ENCODE data around the gene GLYATL2. TPM values are rescaled to one million over a fixed set of nuclear protein-coding genes. Genes with fewer than 3 reads are reported as not detected.
A peak's percentile ranks its signal among the peaks of the same experiment; 100 is the strongest.

GLYATL2 gene
- total and polyA plus RNA-seq, 2 of the 13 experiments (the other 11 are each of a cell fraction or from before 2014, with no cell fraction given), result not detected

GRCh38 chr11:58880625-58881024, 36.1 kb upstream of the GLYATL2 start (continued):
- TF ChIP-seq, protein P1, sequence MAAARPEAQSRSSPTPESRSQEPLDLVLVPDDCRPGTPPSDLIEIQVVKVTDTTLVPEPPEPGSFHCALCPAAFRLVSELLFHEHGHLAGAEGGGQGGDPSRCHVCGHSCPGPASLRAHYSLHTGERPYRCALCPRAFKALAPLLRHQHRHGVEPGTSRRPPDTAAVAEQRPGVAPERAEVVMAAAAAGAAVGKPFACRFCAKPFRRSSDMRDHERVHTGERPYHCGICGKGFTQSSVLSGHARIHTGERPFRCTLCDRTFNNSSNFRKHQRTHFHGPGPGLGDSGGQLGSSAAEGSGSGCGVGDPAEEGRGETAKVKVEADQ (CRISPR knock-in tag; IDR thresholded peaks at IDR 0.05; ENCODE audit: borderline replicate concordance), result no peak
- TF ChIP-seq MED13 (CRISPR knock-in tag; IDR thresholded peaks at IDR 0.05) (no peak), ZNF792 (CRISPR knock-in tag; IDR thresholded peaks at IDR 0.05) (peak; percentile 86), REST (IDR thresholded peaks at IDR 0.05; ENCODE audit: borderline replicate concordance in 1 of 2, low read depth in 1 of 2, low read length in 2 of 2) (no peak), SOX13 (IDR thresholded peaks at IDR 0.05) (0 out of 2 replicates have a peak, but pooled peaks have one; percentile 26), SOX13 (CRISPR knock-in tag; conservative IDR thresholded peaks at IDR 0.05 in 1 of 2, IDR thresholded peaks at IDR 0.05 in 1 of 2) (peak in 1 of 2 experiments; percentile 82; a peak in 2 of 4 replicates), ZNF704 (CRISPR knock-in tag; IDR thresholded peaks at IDR 0.05; ENCODE audit: borderline replicate concordance) (no peak), ZNF768 (CRISPR knock-in tag; IDR thresholded peaks at IDR 0.05) (no peak), ZNF772 (CRISPR knock-in tag; IDR thresholded peaks at IDR 0.05) (no peak), BRD4 (CRISPR knock-in tag; IDR thresholded peaks at IDR 0.05) (no peak), RFXANK (CRISPR knock-in tag; IDR thresholded peaks at IDR 0.05) (no peak)
- TF ChIP-seq, protein P2, sequence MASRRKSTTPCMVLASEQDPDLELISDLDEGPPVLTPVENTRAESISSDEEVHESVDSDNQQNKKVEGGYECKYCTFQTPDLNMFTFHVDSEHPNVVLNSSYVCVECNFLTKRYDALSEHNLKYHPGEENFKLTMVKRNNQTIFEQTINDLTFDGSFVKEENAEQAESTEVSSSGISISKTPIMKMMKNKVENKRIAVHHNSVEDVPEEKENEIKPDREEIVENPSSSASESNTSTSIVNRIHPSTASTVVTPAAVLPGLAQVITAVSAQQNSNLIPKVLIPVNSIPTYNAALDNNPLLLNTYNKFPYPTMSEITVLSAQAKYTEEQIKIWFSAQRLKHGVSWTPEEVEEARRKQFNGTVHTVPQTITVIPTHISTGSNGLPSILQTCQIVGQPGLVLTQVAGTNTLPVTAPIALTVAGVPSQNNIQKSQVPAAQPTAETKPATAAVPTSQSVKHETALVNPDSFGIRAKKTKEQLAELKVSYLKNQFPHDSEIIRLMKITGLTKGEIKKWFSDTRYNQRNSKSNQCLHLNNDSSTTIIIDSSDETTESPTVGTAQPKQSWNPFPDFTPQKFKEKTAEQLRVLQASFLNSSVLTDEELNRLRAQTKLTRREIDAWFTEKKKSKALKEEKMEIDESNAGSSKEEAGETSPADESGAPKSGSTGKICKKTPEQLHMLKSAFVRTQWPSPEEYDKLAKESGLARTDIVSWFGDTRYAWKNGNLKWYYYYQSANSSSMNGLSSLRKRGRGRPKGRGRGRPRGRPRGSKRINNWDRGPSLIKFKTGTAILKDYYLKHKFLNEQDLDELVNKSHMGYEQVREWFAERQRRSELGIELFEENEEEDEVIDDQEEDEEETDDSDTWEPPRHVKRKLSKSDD (CRISPR knock-in tag; IDR thresholded peaks at IDR 0.05; ENCODE audit: low read depth), result no peak
- TF ChIP-seq, protein P3, sequence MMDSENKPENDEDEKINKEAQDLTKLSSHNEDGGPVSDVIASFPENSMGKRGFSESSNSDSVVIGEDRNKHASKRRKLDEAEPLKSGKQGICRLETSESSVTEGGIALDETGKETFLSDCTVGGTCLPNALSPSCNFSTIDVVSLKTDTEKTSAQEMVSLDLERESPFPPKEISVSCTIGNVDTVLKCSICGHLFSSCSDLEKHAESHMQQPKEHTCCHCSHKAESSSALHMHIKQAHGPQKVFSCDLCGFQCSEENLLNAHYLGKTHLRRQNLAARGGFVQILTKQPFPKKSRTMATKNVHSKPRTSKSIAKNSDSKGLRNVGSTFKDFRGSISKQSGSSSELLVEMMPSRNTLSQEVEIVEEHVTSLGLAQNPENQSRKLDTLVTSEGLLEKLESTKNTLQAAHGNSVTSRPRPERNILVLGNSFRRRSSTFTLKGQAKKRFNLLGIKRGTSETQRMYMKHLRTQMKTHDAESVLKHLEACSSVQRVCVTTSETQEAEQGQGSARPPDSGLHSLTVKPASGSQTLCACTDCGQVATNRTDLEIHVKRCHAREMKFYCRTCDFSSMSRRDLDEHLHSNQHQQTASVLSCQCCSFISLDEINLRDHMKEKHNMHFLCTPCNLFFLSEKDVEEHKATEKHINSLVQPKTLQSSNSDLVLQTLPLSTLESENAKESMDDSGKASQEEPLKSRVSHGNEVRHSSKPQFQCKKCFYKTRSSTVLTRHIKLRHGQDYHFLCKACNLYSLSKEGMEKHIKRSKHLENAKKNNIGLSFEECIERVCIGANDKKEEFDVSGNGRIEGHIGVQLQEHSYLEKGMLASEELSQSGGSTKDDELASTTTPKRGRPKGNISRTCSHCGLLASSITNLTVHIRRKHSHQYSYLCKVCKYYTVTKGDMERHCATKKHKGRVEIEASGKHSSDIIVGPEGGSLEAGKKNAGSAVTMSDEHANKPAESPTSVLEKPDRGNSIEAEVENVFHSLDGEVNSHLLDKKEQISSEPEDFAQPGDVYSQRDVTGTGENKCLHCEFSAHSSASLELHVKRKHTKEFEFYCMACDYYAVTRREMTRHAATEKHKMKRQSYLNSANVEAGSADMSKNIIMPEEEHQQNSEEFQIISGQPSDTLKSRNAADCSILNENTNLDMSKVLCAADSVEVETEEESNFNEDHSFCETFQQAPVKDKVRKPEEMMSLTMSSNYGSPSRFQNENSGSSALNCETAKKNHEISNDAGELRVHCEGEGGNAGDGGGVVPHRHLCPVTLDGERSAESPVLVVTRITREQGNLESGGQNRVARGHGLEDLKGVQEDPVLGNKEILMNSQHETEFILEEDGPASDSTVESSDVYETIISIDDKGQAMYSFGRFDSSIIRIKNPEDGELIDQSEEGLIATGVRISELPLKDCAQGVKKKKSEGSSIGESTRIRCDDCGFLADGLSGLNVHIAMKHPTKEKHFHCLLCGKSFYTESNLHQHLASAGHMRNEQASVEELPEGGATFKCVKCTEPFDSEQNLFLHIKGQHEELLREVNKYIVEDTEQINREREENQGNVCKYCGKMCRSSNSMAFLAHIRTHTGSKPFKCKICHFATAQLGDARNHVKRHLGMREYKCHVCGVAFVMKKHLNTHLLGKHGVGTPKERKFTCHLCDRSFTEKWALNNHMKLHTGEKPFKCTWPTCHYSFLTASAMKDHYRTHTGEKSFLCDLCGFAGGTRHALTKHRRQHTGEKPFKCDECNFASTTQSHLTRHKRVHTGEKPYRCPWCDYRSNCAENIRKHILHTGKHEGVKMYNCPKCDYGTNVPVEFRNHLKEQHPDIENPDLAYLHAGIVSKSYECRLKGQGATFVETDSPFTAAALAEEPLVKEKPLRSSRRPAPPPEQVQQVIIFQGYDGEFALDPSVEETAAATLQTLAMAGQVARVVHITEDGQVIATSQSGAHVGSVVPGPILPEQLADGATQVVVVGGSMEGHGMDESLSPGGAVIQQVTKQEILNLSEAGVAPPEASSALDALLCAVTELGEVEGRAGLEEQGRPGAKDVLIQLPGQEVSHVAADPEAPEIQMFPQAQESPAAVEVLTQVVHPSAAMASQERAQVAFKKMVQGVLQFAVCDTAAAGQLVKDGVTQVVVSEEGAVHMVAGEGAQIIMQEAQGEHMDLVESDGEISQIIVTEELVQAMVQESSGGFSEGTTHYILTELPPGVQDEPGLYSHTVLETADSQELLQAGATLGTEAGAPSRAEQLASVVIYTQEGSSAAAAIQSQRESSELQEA (CRISPR knock-in tag; IDR thresholded peaks at IDR 0.05; ENCODE audit: not compliant biosample characterization), result no peak
